Measurements from ENCODE around the gene RABEPK.
"Not testable (repeated sequence)": the region's sequence is repeated elsewhere in the genome, so short reads cannot be mapped to it uniquely, and the experiment has no call there.

Gene RABEPK

GRCh38 chr9:125246261-125246667 is 45.9 kb downstream of the RABEPK start:
- DNase-seq (ENCODE audit: low read depth, low spot score), result no peak

- DNase-seq (ENCODE audit: low read depth, low spot score), result no peak
Observed at GRCh38 chr9:125254231-125254630, 53.9 kb downstream of the RABEPK start.

- no peak for DNase-seq (ENCODE audit: low read depth, low spot score)
Observed at GRCh38 chr9:125255781-125256391, 55.5 kb downstream of the RABEPK start.

- DNase-seq (ENCODE audit: low read depth, low spot score), result no peak
Observed at GRCh38 chr9:125258160-125258785, 57.9 kb downstream of the RABEPK start.

GRCh38 chr9:125258832-125259534 is 58.6 kb downstream of the RABEPK start:
- no peak for DNase-seq (ENCODE audit: low read depth, low spot score)

- no peak for DNase-seq (ENCODE audit: low read depth, low spot score)
Observed at GRCh38 chr9:125260561-125260960, 60.2 kb downstream of the RABEPK start.

GRCh38 chr9:125261501-125262293 is 61.4 kb downstream of the RABEPK start, which contains the start of gene GAPVD1:
Gene GAPVD1, plus strand, starts transcription at chr9:125261826. Its CDS starts 37,096 bp downstream, at chr9:125298922.
- peak; percentile 75 for DNase-seq (ENCODE audit: low read depth, low spot score)

DNA sequence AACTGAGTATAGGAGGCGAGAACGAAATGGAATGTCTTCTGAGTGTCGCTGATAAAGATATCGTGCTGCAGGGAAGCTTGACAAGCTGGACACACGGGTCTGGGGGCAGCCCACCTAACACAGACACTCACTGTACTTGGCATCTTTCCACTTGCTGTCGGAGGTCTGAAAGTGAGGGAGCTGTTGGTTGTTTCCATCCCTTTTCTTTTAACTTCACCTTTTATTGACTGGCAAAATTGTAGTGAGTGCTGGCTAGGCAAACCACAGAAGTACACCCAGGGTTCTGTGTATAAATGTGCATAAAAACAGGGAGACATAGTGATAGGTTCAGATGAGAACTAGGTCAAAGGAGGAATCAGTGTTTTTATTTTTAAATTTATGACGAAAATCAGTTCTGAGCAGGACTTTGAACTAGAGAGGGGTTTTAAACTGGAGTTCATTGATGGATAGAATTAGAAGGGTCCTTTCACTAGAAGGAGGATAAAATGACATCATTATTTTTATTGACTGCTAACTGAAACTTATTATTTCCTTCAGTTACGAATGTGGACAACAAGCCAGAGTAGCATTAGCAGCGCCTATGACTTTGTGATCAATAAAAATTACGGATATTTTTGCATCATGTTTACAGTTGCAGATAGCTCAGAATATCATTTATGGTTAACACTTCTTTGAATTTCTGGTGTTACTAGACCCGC is 62.1 kb downstream of the RABEPK start:
- DNase-seq (ENCODE audit: low read depth, low spot score), result no peak

DNA sequence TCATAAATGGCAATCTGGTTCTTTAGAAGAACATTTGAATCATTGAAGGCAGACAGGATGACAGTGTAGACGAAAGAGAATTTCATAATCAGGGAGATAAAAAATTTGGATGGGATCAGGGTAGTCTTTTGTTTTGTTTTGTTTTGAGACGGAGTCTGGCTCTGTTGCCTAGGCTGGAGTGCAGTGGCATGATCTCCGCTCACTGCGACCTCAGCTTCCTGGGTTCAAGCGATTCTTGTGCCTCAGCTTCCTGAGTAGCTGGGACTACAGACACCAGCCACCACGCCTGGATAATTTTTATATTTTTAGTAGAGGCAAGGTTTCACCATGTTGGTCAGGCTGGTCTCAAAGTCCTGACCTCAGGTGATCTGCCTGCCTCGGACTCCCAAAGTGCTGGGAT is 63.7 kb downstream of the RABEPK start:
- DNase-seq (ENCODE audit: low read depth, low spot score), result not testable (repeated sequence)

DNA sequence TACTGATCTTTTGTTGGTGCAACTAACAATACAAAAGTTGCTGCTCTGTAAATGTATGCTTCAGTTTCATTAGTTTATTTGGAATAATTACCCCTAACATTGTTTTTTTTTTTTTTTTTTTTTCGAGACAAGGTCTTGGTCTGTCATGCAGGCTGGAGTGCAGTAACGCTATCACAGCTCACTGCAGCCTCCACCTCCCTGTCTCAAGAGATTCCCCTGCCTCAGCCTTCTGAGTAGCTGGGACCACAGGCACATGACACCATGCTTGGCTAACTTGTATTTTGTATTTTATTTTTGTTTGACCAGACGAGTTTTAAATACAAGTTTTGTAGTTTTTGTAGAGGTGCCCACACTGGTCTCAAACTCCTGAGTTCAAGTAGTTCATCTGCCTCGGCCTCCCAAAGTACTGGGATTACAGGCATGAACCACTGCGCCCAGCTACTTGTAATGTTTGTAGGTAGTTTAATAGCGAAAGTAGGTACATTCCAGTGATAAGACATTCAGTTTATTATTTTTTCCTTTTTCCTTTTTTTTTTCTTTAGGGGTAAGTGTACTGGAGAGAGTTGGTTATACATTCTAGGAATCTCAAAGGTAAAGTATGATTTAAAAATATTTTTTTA is 68.2 kb downstream of the RABEPK start:
- DNase-seq (ENCODE audit: low read depth, low spot score), result no peak

- no peak for DNase-seq (ENCODE audit: low read depth, low spot score)
Observed at GRCh38 chr9:125269014-125269397, 68.7 kb downstream of the RABEPK start.

GRCh38 chr9:125271081-125271480 is 70.7 kb downstream of the RABEPK start:
- DNase-seq (ENCODE audit: low read depth, low spot score), result no peak

DNA sequence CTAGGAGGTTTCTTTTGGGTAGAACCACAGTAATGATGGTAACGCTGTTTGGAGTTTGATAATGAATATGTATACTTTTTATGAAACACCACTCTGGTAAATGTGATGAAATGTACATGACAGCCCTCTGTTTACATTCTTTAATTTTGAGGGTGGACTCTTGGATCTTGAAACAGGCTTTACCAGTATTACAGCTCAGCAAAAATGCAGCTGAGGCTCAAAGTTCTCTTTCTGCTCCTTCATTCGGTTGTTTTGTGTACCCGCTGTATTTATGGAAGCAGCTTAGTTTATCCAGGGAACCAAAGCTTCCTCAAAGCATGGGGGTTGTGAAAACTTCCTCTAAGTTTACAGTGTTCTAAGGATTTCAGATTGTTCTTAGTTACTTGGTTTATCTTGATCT is 72.4 kb downstream of the RABEPK start:
- DNase-seq (ENCODE audit: low read depth, low spot score), result no peak

DNA sequence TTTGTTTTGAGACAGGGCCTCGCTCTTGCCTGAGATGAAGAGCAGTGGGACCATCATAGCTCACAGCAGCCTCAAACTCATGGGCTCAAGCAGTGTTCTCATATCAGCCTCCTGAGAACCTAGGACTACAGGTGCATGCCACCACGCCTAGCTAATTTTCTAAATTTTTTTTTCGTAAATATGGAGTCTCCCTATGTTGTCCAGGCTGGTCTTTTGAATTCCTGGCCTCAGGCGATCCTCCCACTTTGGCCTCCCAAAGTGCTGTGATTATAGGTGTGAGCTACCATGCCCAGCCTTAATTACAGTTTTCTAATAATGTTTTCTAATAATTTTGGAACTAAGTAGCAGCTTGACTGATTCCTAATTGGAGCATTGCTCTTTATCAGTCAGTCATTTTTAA is 76.4 kb downstream of the RABEPK start:
- no peak for DNase-seq (ENCODE audit: low read depth, low spot score)

DNA sequence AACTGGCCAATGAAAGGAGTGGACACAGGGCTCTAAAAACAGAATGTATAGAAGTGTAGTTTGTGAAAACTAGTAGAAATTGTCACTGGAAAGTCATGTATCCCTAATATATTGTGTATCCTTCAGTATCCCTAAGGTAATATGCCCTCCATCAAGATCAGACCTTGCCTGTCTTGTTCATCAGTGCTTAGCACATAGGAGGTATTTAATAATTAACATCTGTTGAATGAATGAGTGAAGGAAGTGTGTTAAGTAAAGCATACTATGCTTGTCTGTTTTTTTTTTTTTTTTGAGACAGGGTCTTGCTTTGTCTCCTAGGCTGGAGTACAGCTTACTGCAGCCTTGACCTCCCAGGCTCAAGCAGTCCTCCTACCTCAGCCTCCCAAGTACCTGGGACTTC is 77.1 kb downstream of the RABEPK start:
- no peak for DNase-seq (ENCODE audit: low read depth, low spot score)

GRCh38 chr9:125280945-125281344 is 80.6 kb downstream of the RABEPK start:
- DNase-seq (ENCODE audit: low read depth, low spot score), result no peak

Data from iPS DF 19.7 (cell line).